Gastrocnemius medialis (tissue), 4 donors: ENCODE data around the gene CERS6.
"Not testable (repeated sequence)": the region's sequence is repeated elsewhere in the genome, so short reads cannot be mapped to it uniquely, and the experiment has no call there.

ENCODE experiments used
- CTCF ChIP-seq, 5 experiments: fragments of 450-650 bp in 3 of 5; fragments of 200-600 bp in 2 of 5; sonication (generic) in 2 of 5; IDR thresholded peaks in 4 of 5; conservative IDR thresholded peaks in 1 of 5; 1 replicate in 4 of 5; 2 replicates in 1 of 5; pipeline ENCODE4 v1.5.1; 2016 to 2019; ENCODE audit warnings: antibody characterized with exemption in 5 of 5, mild to moderate bottlenecking in 3 of 5, moderate library complexity in 3 of 5
- POLR2A ChIP-seq, 2 donors: fragments of 450-650 bp; IDR thresholded peaks; one replicate each; pipeline ENCODE4 v1.6.1; 2017; ENCODE audit warnings: antibody characterized with exemption in 2 of 2, mild to moderate bottlenecking in 2 of 2, moderate library complexity in 2 of 2

GRCh38 chr2:168412301-168412700, 43.8 kb upstream of the CERS6 start:
- TF ChIP-seq POLR2A (IDR thresholded peaks at IDR 0.05); CTCF (IDR thresholded peaks at IDR 0.05 in 4 of 5, conservative IDR thresholded peaks at IDR 0.05 in 1 of 5): not testable (repeated sequence)
